Measurements from ENCODE around the gene TMEM33.
"Not testable (repeated sequence)": the region's sequence is repeated elsewhere in the genome, so short reads cannot be mapped to it uniquely, and the experiment has no call there.

Gene TMEM33

GRCh38 chr4:41934901-41935651 is at the start of gene TMEM33:
TMEM33 (plus strand) TSS chr4:41935429; CDS start chr4:41935485, 56 bp downstream.
- DNase-seq (ENCODE audit: low read depth), result peak; percentile 69

- no peak for DNase-seq (ENCODE audit: low read depth)
These were observed 49.8 kb upstream of the TMEM33 start for GRCh38 chr4:41885456-41885855.

- no peak for DNase-seq (ENCODE audit: low read depth)
These were observed 48.0 kb upstream of the TMEM33 start for GRCh38 chr4:41887277-41887676.

- no peak for DNase-seq (ENCODE audit: low read depth)
These were observed 47.2 kb upstream of the TMEM33 start for GRCh38 chr4:41887821-41888686.

GRCh38 chr4:41888687-41889074 is 46.5 kb upstream of the TMEM33 start:
- no peak for DNase-seq (ENCODE audit: low read depth)

- no peak for DNase-seq (ENCODE audit: low read depth)
These were observed 45.9 kb upstream of the TMEM33 start for GRCh38 chr4:41889317-41889716.

GRCh38 chr4:41890085-41890484 is 45.1 kb upstream of the TMEM33 start:
- DNase-seq (ENCODE audit: low read depth), result no peak

- DNase-seq (ENCODE audit: low read depth), result no peak
These were observed 38.6 kb upstream of the TMEM33 start for GRCh38 chr4:41896648-41897047.

- no peak for DNase-seq (ENCODE audit: low read depth)
These were observed 37.5 kb upstream of the TMEM33 start for GRCh38 chr4:41897698-41898097.

GRCh38 chr4:41909136-41909535 is 26.1 kb upstream of the TMEM33 start:
- DNase-seq (ENCODE audit: low read depth), result not testable (repeated sequence)

- no peak for DNase-seq (ENCODE audit: low read depth)
These were observed 22.7 kb upstream of the TMEM33 start for GRCh38 chr4:41912546-41912945.

GRCh38 chr4:41913509-41913908 is 21.7 kb upstream of the TMEM33 start:
- no peak for DNase-seq (ENCODE audit: low read depth)

- no peak for DNase-seq (ENCODE audit: low read depth)
These were observed 17.0 kb upstream of the TMEM33 start for GRCh38 chr4:41918278-41918677.

GRCh38 chr4:41920416-41920815 is 14.8 kb upstream of the TMEM33 start:
- not testable (repeated sequence) for DNase-seq (ENCODE audit: low read depth)

GRCh38 chr4:41921476-41921875 is 13.8 kb upstream of the TMEM33 start:
- DNase-seq (ENCODE audit: low read depth), result no peak

- no peak for DNase-seq (ENCODE audit: low read depth)
These were observed 7.3 kb upstream of the TMEM33 start for GRCh38 chr4:41927796-41928499.

- no peak for DNase-seq (ENCODE audit: low read depth)
These were observed 4.9 kb upstream of the TMEM33 start for GRCh38 chr4:41930139-41930831.

- no peak for DNase-seq (ENCODE audit: low read depth)
These were observed 2.2 kb upstream of the TMEM33 start for GRCh38 chr4:41932988-41933387.

GRCh38 chr4:41933997-41934503 is 1.2 kb upstream of the TMEM33 start:
- DNase-seq (ENCODE audit: low read depth), result no peak

- no peak for DNase-seq (ENCODE audit: low read depth)
These were observed 722 bp upstream of the TMEM33 start for GRCh38 chr4:41934514-41934900.

- peak; percentile 18 for DNase-seq (ENCODE audit: low read depth)
These were observed 408 bp downstream of the TMEM33 start for GRCh38 chr4:41935652-41936021.

Data from activated T-cell treated with anti-CD3 and anti-CD28 coated beads for 48 hours (primary cell).